Activated CD4-positive, alpha-beta T cell treated with anti-CD3 and anti-CD28 coated beads, Interleukin-2, amount 10 ng/mL, durations not matched to agents 24 days and 14 days (primary cell): ENCODE measurements around the gene MAPKAPK2. TPM values are rescaled to one million over a fixed set of nuclear protein-coding genes. Genes with fewer than 3 reads are reported as not detected.

Source experiments
- DNase-seq: peaks from one replicate; pipeline ENCODE4 v3.0.0; 2022
- H3K27ac Mint-ChIP-seq: one replicate; pipeline ENCODE4 v1.8.0; 2022; ENCODE audit warnings: mild to moderate bottlenecking, mixed read lengths
- H3K27me3 Mint-ChIP-seq: one replicate; pipeline ENCODE4 v1.8.0; 2022; ENCODE audit warnings: mixed read lengths
- H3K36me3 Mint-ChIP-seq: one replicate; pipeline ENCODE4 v1.8.0; 2022; ENCODE audit warnings: low read depth, mild to moderate bottlenecking, mixed read lengths
- H3K4me1 Mint-ChIP-seq: one replicate; pipeline ENCODE4 v1.8.0; 2021; ENCODE audit warnings: mixed read lengths
- H3K4me3 Mint-ChIP-seq: one replicate; pipeline ENCODE4 v1.8.0; 2022; ENCODE audit warnings: mild to moderate bottlenecking, moderate library complexity, mixed read lengths
- H3K9me3 Mint-ChIP-seq: one replicate; pipeline ENCODE4 v1.8.0; 2021; ENCODE audit warnings: mixed read lengths
- intact Hi-C: fragments of 100-400 bp; cut with micrococcal nuclease; formaldehyde crosslinking; loops from one replicate; pipeline ENCODE4 v1.15.1; 2023
- total RNA-seq: library from RNA; stranded (reverse); gene quantifications from 2 replicates; pipeline ENCODE4 v1.2.3, GENCODE V29; 2022

MAPKAPK2 gene
- total RNA-seq, 1 donor from 2014 or later, result 97.4 TPM

GRCh38 chr1:206682111-206682510 is 2.6 kb upstream of the MAPKAPK2 start:
- Mint-ChIP-seq H3K27me3 (peaks cover 7% of the 10 kb centered on the region), H3K9me3 (no peaks in the 10 kb centered on the region), H3K4me1 (peaks cover 42% of the 10 kb centered on the region), H3K4me3 (no peak overlapping the region), H3K36me3 (peaks cover 10% of the 10 kb centered on the region), H3K27ac (no peak overlapping the region)
- DNase-seq, result no peak
- intact Hi-C loops, result loop anchor here (5.0 kb wide), 1 partner anchor 35 kb away; no protein-coding TSS in a partner anchor

DNA sequence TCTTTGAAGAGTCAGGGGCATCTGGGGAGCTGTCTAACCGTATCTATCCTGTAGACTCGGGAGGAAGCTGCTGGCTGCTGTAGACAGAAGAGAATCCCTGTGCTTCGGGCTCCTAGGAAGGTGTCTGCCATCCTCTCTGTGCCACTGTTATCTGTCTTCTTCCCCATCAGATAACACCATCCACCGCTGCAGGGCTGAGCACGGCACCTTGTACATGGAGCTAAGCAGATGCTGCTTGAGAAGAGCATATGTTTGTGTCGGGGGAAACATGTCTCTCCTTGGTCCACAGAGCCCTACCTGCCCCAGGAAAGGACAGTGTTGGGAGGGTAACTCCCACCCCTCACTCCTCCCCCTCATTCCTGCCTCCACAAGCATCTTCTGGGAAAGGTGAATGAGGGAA is 1.4 kb upstream of the MAPKAPK2 start:
- Mint-ChIP-seq H3K36me3 (peaks cover 12% of the 10 kb centered on the region), H3K27me3 (peaks cover 7% of the 10 kb centered on the region), H3K9me3 (no peaks in the 10 kb centered on the region), H3K27ac (peak overlapping the region; percentile 32), H3K4me3 (no peak overlapping the region), H3K4me1 (peaks cover 54% of the 10 kb centered on the region)
- intact Hi-C loops, result loop anchor here (5.0 kb wide), 1 partner anchor 34 kb away; no protein-coding TSS in a partner anchor
- DNase-seq, result no peak

GRCh38 chr1:206684003-206684402 is 702 bp upstream of the MAPKAPK2 start:
- DNase-seq, result no peak
- intact Hi-C loops, result loop anchor here (1.0 to 5.0 kb wide), 3 partner anchors 33 to 72 kb away; partner anchors contain the start of gene EIF2D
- no peaks in the 10 kb centered on the region for H3K9me3 Mint-ChIP-seq
- H3K27me3 Mint-ChIP-seq, result peaks cover 7% of the 10 kb centered on the region
- H3K36me3 Mint-ChIP-seq, result peaks cover 12% of the 10 kb centered on the region
- H3K27ac Mint-ChIP-seq, result peak overlapping the region; percentile 83
- H3K4me1 Mint-ChIP-seq, result peaks cover 54% of the 10 kb centered on the region
- peak overlapping the region; percentile 89 for H3K4me3 Mint-ChIP-seq

DNA sequence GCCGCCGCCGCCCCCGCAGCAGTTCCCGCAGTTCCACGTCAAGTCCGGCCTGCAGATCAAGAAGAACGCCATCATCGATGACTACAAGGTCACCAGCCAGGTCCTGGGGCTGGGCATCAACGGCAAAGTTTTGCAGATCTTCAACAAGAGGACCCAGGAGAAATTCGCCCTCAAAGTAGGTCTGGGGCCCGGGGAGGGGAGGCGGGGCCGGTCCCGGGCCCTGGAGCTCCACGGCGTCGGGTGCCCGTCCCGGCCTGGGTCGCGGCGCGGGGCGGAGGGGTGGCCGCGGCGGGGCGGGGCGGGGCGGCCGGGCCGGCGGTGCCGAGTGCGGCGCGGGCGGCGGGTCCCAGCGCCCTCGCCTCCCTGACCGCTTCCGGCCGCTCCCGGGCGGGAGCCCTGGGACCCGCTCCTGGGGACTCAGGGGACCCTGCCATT is 646 bp downstream of the MAPKAPK2 start:
- peaks cover 12% of the 10 kb centered on the region for H3K36me3 Mint-ChIP-seq
- DNase-seq, result no peak
- peaks cover 7% of the 10 kb centered on the region for H3K27me3 Mint-ChIP-seq
- H3K9me3 Mint-ChIP-seq, result no peaks in the 10 kb centered on the region
- peak overlapping the region; percentile 99 for H3K4me3 Mint-ChIP-seq
- intact Hi-C loops, result no loop called here
- H3K27ac Mint-ChIP-seq, result peak overlapping the region; percentile 95
- H3K4me1 Mint-ChIP-seq, result peaks cover 52% of the 10 kb centered on the region

DNA sequence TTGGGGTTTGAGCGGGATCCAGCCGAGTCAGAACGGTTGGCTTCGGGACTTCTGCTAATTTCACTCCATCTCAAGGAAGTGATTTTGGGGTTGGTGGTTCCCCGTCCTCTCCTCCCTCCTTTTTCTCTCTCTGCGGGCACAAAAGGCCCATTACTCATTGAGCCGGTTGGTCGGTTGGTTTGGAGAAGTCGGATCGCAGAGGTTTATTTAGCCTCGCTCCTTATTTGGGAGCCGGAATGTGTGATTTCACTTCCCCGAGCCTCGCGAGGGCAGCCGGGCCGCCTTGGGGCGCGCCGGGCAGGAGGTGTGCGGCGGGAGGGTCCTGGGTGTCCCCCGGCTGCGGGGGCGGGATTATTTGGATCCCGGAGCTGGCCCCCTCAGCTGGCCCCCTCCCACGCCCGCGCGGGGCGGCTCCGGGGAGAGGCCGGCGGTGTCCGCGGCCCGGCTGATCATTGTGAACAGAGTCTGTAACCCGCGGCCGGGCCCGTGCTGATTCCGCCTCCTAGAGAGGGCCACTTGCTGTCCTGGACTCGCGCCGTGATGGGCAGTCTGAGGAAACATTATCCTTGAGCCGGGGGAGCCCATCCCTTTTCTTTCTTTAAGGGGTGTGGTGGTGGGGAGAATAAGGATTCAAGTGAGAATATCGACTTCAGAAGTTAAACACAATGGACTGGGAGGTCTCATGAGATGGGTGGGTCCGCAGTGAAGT is 1.2 kb downstream of the MAPKAPK2 start:
- H3K4me3 Mint-ChIP-seq, result peak overlapping the region; percentile 99
- peaks cover 12% of the 10 kb centered on the region for H3K36me3 Mint-ChIP-seq
- intact Hi-C loops, result loop anchor here (1.0 kb wide), 1 partner anchor 17 kb away; no protein-coding TSS in a partner anchor
- DNase-seq, result peak; percentile 89
- peaks cover 7% of the 10 kb centered on the region for H3K27me3 Mint-ChIP-seq
- peaks cover 52% of the 10 kb centered on the region for H3K4me1 Mint-ChIP-seq
- H3K9me3 Mint-ChIP-seq, result no peaks in the 10 kb centered on the region
- H3K27ac Mint-ChIP-seq, result peak overlapping the region; percentile 99

DNA sequence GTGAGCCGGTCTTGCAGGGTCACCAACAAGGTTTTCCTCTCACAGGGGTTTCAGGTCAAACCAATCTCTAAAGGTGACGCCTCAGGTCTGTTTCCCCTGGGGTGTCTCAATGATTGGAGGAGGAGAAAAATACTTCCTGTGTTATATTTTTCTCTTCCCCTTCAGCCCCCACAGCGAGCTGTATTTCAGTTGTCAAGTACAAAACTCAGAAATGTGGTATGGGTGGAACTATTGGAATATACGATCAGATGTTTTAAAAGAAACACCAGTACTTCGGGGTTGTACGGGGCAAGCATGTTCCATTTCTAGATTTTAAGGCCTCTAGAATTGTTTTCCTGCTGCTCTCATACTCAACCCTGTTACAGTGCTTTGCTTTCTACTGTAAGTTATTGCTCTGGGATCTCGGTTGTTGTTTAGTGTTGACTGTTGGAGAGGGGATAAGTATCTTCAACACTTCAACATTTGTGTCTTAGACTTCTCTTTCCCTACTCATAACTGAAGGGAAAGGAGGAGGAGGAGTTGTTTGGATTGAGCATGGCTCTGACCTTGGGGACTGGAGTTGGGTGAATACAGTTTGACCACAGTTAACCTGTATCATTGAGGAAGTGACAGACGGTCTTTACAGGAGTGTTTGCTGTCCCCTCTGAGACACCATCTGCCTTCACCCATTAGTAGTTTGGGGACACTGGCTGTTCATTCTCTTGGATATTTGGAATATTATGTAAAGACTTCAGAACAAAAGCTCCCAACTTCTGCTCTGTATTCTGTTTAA is 2.0 kb downstream of the MAPKAPK2 start:
- Mint-ChIP-seq H3K4me1 (peaks cover 55% of the 10 kb centered on the region), H3K27ac (peak overlapping the region; percentile 99), H3K9me3 (no peaks in the 10 kb centered on the region), H3K4me3 (peak overlapping the region; percentile 99), H3K36me3 (peaks cover 12% of the 10 kb centered on the region), H3K27me3 (peaks cover 7% of the 10 kb centered on the region)
- intact Hi-C loops, result loop anchor here (1.0 kb wide), 1 partner anchor 17 kb away; no protein-coding TSS in a partner anchor
- peak; percentile 81 for DNase-seq

- H3K4me1 Mint-ChIP-seq, result peaks cover 59% of the 10 kb centered on the region
- no peaks in the 10 kb centered on the region for H3K9me3 Mint-ChIP-seq
- peaks cover 7% of the 10 kb centered on the region for H3K27me3 Mint-ChIP-seq
- DNase-seq, result no peak
- peak overlapping the region; percentile 99 for H3K4me3 Mint-ChIP-seq
- H3K27ac Mint-ChIP-seq, result peak overlapping the region; percentile 99
- peaks cover 12% of the 10 kb centered on the region for H3K36me3 Mint-ChIP-seq
- intact Hi-C loops, result no loop called here
These were observed 2.7 kb downstream of the MAPKAPK2 start for GRCh38 chr1:206687251-206687914.

DNA sequence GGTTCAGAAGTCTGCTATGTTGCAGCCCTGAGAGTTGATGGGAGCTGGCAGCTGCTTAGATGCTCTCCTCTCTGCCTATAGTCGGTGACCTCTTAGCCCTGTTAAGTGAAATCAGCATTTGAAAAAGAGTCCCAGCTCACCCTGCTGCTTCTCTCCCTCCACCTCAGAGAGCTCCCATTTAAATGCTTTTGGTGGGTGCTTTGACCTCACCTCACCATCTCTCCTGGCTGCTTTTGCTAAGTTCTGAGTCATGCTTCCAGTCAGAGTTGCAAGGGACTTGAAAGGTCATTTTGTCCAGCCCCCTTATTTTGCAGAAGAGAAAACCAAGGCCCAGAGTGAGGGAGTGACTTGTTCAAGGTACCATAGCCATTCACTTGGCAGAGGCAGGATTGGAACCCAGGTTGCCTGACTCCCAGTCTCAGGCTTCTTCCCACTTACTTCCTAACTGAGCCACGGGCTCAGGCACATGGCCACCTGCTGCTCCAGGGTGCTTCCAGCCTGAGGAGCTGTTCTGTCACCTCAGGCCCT is 3.3 kb downstream of the MAPKAPK2 start:
- Mint-ChIP-seq H3K4me1 (peaks cover 57% of the 10 kb centered on the region), H3K27ac (peak overlapping the region; percentile 69), H3K4me3 (peak overlapping the region; percentile 99), H3K27me3 (peaks cover 7% of the 10 kb centered on the region), H3K36me3 (peaks cover 12% of the 10 kb centered on the region), H3K9me3 (no peaks in the 10 kb centered on the region)
- DNase-seq, result no peak
- intact Hi-C loops, result no loop called here

GRCh38 chr1:206690516-206690915 is 5.8 kb downstream of the MAPKAPK2 start:
- H3K27me3 Mint-ChIP-seq, result no peaks in the 10 kb centered on the region
- peaks cover 22% of the 10 kb centered on the region for H3K36me3 Mint-ChIP-seq
- peak overlapping the region; percentile 19 for H3K27ac Mint-ChIP-seq
- H3K4me3 Mint-ChIP-seq, result no peak overlapping the region
- peaks cover 60% of the 10 kb centered on the region for H3K4me1 Mint-ChIP-seq
- intact Hi-C loops, result no loop called here
- no peaks in the 10 kb centered on the region for H3K9me3 Mint-ChIP-seq
- DNase-seq, result no peak

- Mint-ChIP-seq H3K27me3 (no peaks in the 10 kb centered on the region), H3K4me1 (peaks cover 67% of the 10 kb centered on the region), H3K36me3 (peaks cover 22% of the 10 kb centered on the region), H3K27ac (no peak overlapping the region), H3K9me3 (no peaks in the 10 kb centered on the region), H3K4me3 (no peak overlapping the region)
- intact Hi-C loops, result no loop called here
- DNase-seq, result no peak
These were observed 6.9 kb downstream of the MAPKAPK2 start for GRCh38 chr1:206691604-206692003.

DNA sequence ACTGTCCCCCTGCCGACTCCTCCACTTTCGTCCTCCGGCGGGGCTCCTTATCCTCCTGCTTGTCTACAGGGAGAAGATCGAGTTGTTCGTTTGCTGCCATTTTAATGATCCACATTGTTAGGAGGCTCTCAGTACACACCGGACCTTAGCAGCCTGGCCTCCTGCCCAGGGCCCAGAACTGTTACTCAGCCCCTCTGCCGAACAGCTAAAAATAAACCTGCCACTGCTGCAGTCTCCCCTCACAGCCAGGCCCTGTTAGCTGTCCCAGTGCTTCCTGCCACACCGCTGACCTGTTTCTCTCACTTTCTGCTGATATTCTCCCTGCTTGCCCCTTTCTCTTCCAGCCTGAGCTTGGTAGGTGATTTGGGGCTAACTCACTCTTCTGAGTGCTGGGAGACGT is 8.3 kb downstream of the MAPKAPK2 start:
- intact Hi-C loops, result no loop called here
- DNase-seq, result no peak
- peaks cover 33% of the 10 kb centered on the region for H3K36me3 Mint-ChIP-seq

GRCh38 chr1:206693592-206693991 is 8.9 kb downstream of the MAPKAPK2 start:
- peaks cover 62% of the 10 kb centered on the region for H3K4me1 Mint-ChIP-seq
- H3K36me3 Mint-ChIP-seq, result peaks cover 34% of the 10 kb centered on the region
- no peak overlapping the region for H3K4me3 Mint-ChIP-seq
- no peak overlapping the region for H3K27ac Mint-ChIP-seq
- no peak for DNase-seq
- intact Hi-C loops, result no loop called here
- H3K9me3 Mint-ChIP-seq, result no peaks in the 10 kb centered on the region
- H3K27me3 Mint-ChIP-seq, result no peaks in the 10 kb centered on the region

More for the DNA sequence above, 8.3 kb downstream of the MAPKAPK2 start:
- peaks cover 63% of the 10 kb centered on the region for H3K4me1 Mint-ChIP-seq
- no peaks in the 10 kb centered on the region for H3K9me3 Mint-ChIP-seq
- H3K4me3 Mint-ChIP-seq, result no peak overlapping the region
- no peak overlapping the region for H3K27ac Mint-ChIP-seq
- H3K27me3 Mint-ChIP-seq, result no peaks in the 10 kb centered on the region
